Measurements from ENCODE around the gene ZNF598.

Gene ZNF598

DNA sequence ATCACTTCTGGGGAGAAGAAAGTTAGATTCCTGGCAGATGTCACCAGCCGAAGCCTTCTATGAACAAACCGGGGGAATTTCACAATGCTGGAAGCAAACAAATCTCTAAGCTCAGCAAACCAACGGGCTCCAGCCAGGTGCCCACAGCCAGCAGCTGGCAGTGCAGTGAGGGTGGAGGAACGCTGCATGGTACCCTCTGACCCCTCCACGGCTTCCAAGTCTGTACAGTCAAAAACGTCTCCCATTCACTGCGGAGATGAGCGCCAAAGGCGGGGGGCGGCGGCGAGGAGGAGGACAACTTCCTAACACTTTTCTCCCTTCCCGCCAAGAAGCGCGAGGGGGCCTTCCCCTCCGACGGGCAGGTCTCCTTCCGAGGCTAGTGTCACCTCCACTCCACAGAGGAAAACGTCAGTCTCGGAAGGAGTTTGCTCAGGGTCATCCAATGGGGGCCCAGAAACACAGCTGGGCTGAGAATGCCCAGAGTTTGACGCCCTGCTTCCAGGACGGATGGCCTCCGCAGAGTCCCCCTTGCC is 924 bp downstream of the ZNF598 start:
- DNase-seq (ENCODE audit: extremely low spot score, insufficient read length, low read depth) (no peak), FAIRE-seq (no peak)

GRCh38 chr16:2008009-2008526 is 1.6 kb downstream of the ZNF598 start:
- FAIRE-seq, result no peak
- DNase-seq (ENCODE audit: extremely low spot score, insufficient read length, low read depth), result no peak

DNA sequence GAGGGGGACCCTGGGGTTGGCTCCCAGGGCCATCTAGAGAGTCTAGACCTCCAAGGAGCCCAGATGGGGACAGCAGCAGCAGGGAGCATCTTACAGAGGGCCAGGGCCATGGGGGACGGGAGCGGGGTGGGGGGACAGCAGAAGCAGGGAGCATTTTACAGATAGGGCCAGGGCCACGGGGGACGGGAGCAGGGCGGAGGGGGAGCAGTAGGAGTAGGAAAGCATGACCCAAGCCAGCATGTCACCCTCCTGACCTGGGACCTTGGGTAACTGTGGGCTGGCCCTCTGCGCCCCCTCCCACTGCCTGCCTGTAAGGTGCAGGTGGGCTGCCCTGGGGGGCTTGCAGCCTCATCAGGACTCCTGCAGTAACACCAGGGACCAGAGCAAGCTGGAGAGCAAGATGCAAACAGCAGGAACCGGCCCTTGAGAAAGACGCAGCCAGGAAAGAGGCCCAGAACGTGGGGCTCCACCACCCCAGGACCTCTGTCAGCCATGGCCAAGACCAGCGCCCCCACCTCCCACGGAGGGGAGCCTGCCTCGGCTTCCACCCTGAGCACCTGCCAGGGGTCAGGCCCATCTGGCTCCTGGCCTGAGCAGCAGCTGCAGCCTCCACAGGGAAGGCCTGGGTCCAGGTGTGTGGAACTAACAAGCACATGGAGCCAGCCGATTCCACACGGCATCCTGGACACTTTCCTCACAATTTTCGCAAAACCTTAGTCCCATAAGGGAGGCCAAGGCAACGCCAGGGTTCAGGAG is 2.4 kb downstream of the ZNF598 start:
- DNase-seq (ENCODE audit: extremely low spot score, insufficient read length, low read depth) (no peak), FAIRE-seq (no peak)

GRCh38 chr16:2006317-2006716 is 3.3 kb downstream of the ZNF598 start:
- FAIRE-seq (no peak), DNase-seq (ENCODE audit: extremely low spot score, insufficient read length, low read depth) (no peak)

- FAIRE-seq (no peak), DNase-seq (ENCODE audit: extremely low spot score, insufficient read length, low read depth) (no peak)
These were observed 4.0 kb downstream of the ZNF598 start for GRCh38 chr16:2005646-2006045.

- no peak for DNase-seq (ENCODE audit: extremely low spot score, insufficient read length, low read depth)
- no peak for FAIRE-seq
These were observed 4.7 kb downstream of the ZNF598 start for GRCh38 chr16:2004795-2005517.

DNA sequence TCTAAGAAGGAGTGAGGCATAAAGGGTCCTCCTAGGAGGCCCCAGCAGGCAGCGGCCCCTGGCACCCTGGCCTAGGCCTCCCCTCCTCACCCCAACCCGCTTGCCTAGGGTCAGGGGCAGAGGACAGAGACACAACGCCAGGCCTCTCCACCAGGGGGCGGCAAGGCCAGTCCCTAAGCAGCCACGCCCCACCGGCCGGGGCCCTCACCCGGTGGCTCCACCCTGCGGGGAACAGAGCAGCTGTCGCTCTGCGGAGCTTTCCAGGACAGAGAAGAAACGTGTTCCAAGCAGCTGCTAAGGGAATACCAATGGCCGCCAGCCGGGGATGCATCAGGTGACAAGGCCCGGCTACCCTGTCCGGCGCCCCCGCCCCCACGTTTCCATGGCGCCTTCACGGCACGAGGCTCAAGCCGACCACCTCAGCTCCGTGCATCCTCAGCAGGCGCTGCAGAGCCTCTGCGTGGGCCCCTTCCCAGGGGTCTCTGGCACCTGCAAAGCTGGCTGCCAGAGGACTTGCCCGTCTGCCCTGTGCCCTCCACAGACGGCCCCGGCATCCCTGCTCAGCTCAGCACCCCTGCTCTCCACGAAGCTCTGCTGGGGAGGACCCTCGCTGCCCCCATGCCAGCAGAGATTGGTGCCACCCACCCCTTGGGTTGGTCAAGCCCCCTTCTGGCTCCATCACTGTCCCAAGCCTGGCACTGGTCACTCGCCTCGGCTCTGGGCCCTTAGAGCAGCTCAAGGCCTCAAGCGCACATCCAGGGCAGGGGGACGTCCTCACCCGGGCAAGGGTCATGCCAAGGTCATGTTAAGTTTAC is 5.6 kb downstream of the ZNF598 start:
- FAIRE-seq (peak; percentile 98), DNase-seq (ENCODE audit: extremely low spot score, insufficient read length, low read depth) (peak; percentile 81)

- FAIRE-seq (no peak), DNase-seq (ENCODE audit: extremely low spot score, insufficient read length, low read depth) (no peak)
These were observed 6.3 kb downstream of the ZNF598 start for GRCh38 chr16:2003231-2003826.

DNA sequence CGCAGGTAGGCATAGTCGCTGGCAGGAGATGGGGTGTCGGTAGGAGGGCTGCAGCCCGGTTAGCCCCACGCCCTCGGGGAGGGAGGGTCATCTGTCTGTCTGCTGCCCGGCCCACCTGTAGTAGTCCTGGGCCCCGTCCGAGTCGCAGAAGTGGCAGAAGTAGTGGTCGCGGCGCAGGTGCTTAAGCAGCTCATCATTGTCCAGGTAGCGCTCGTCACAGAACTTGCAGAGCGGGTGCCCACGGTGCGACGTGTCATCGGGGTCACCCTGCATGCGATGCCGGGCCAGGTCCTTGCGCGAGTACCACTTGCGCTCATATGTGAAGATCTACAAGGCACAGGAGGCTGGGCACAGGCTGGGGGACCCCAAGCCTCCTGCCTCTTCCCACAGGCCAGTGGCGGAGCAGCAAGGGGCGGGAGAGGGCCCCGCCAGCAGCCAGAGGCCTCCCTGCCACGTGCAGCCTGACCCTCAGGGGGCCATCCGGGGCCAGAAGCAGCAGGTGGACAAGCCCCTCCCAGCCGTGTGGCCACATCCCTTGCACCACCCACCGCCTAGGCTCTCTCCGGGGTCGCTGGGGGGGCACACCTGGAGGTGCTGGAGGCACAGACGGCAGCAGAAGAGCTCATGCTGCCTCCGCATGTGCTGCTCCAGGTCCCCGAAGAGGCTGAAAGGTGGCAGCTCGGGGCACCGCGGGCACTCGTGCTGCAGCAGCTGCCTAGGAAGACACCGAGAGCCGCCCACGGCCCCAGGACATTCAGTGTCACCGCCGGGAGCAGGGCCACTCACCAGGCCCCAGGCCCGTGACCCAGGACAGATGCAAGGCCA is 7.0 kb downstream of the ZNF598 start:
- DNase-seq (ENCODE audit: extremely low spot score, insufficient read length, low read depth) (no peak), FAIRE-seq (no peak)

DNA sequence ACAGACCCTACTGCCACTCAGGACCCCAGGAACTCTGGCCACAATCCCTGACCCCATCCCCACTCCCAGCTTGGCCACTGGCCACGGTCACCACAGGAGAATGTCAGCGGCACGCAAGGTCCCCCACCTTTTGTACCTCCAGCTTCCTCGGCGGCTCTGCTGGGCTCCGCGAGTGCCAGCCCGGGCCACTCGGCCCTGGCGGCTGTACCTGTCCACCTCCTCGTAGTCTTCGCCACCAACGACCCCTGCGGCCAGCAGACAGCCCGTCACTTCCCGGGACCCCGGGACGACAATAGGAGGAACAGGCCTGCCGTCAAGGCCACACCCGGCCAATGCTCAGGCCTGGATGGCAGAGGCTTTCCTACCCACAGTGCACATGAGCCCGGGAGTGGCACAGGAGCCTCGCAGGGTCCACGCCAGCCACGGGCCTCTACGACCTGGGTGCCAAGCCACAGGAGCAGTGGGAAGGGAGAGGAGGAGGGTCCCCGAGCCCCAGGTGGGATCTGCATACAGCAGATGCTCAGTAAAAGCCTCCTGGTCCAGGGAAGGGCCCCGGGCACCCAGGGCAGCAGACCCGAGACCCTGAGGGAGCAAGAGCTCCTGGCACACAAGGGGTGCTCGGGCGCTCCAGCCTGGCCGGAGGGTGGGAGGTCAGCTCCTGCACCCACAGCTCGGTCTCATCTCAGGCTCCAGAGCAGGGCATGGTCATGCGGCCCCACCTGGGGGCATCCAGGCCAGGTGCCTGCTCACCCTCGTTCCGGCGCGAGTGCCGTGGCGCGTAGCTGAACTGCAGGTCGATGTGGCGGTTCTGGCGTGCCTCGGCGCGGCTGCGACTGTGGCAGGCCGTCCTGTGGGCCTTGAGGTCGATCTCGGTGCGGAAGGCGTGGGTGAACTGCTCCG is 7.9 kb downstream of the ZNF598 start:
- DNase-seq (ENCODE audit: extremely low spot score, insufficient read length, low read depth), result no peak
- no peak for FAIRE-seq

DNA sequence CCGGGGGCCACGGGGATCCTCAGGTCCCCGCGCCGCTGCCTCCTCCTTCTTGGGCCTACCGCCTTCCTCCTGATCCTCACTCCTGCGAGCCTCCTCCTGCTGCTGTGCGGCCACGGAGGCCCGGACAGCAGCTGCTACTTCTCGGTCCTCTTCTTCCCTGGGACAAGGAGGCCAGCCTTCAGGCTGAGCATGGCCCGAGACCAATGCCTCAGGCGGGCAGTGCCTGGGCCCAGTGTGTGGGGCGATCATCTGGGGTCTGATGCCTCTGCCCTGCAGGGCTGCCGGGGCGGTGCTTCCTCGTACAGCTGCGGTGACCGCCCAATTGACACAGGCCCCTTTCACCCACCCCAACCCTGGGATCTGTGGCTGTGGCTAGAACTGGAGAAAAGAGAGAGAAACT is 8.6 kb downstream of the ZNF598 start:
- DNase-seq (ENCODE audit: extremely low spot score, insufficient read length, low read depth) (no peak), FAIRE-seq (no peak)

DNA sequence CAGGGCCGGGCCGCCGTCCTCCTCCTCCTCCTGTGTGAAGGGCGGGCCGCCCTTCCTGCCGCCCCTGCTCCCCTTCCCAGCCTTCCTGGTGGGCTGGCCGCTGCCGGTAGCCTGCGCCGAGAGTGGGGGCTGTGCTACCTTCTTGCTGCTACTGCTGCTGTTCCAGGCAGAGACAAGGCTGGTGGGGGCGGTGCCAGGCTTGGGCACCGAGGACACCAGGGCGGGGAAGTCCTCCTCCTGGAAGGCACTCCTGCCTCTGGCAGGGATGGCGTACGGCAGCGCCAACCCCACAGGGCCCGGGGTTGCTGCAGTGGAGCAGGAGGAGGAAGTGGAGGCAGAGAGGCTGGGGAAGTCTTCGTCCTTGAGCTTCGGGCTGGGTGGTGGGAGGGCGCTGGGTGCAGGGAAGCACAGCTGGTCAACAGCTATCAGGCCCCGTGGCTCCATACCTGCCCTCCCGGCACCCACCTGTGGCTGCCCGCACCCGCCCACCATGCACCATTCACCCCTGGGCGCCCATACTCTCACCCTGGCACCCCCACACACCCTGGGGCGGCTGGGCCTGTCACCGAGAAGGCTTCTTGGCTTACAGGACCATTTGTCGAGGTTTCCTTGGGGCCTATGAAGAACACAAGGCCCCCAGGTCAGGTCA is 9.6 kb downstream of the ZNF598 start:
- DNase-seq (ENCODE audit: extremely low spot score, insufficient read length, low read depth) (no peak), FAIRE-seq (no peak)

GRCh38 chr16:1998852-1999801 is 10.5 kb downstream of the ZNF598 start:
- no peak for FAIRE-seq
- DNase-seq (ENCODE audit: extremely low spot score, insufficient read length, low read depth), result no peak

DNA sequence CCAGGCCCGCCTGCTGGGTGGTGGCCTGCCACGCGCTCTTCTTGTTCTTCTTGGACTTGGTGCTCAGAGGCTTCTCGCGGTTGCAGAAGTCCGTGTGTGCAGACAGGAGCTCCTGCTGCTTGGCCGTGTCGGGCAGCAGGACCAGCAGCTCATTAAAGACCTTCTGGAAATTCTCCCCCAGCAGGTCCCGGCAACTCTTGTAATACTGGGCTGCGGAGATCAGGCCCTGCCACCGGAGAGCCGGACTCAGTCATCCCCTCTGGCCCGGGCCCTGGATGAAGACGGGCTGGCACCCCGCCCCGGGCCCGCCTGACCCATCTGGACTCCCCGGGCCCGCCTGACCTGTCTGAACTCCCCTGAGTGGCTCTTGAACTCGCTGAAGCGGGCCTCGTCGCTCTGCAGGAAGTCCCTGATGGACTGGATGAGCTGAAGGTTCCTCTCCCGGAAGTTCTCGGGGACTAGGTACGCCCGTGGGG is 11.2 kb downstream of the ZNF598 start:
- DNase-seq (ENCODE audit: extremely low spot score, insufficient read length, low read depth) (no peak), FAIRE-seq (no peak)

- peak; percentile 33 for FAIRE-seq
These were observed 11.9 kb downstream of the ZNF598 start for GRCh38 chr16:1997494-1998359.

DNA sequence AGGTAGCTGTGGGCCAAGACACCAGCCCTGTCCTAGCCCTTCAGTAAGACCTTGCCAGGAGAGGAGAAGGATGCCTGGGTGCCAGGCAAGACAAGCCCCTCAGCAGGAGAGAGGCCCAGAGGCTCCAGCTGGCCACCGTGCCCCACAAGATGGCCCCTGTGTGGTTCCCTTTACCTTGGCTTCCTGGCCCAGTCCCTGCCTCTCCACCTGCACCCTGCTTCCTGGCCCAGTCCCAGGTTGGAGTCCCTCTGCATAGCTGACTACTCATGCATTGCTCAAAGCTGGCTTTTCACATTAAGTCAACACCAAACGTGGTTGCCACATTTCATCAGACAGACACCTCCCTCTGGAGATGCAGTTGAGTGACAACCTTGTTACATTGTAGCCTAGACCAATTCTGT is 15.9 kb downstream of the ZNF598 start:
- FAIRE-seq (no peak), DNase-seq (ENCODE audit: extremely low spot score, insufficient read length, low read depth) (no peak)

More at GRCh38 chr16:1997494-1998359, 11.9 kb downstream of the ZNF598 start:
- DNase-seq (ENCODE audit: extremely low spot score, insufficient read length, low read depth), result no peak
